Activated CD8-positive, alpha-beta memory T cell treated with anti-CD3 and anti-CD28 coated beads for 24 hours (primary cell): ENCODE data around the gene TFAP2E.

ENCODE experiments used
- DNase-seq: peaks from one replicate; pipeline ENCODE4 v3.0.0-alpha.2; 2020

TFAP2E gene

GRCh38 chr1:35573198-35574124, at the start of gene TFAP2E:
Gene TFAP2E, plus strand, starts transcription at chr1:35573314. Its CDS starts 264 bp downstream, at chr1:35573578.
- DNase-seq = no peak

GRCh38 chr1:35524106-35524505, 49.0 kb upstream of the TFAP2E start:
- no peak for DNase-seq

GRCh38 chr1:35530168-35530567, 42.9 kb upstream of the TFAP2E start:
- no peak for DNase-seq

- no peak for DNase-seq
These were observed 42.2 kb upstream of the TFAP2E start for GRCh38 chr1:35530946-35531345.

GRCh38 chr1:35531368-35531767, 41.7 kb upstream of the TFAP2E start:
- no peak for DNase-seq

DNA sequence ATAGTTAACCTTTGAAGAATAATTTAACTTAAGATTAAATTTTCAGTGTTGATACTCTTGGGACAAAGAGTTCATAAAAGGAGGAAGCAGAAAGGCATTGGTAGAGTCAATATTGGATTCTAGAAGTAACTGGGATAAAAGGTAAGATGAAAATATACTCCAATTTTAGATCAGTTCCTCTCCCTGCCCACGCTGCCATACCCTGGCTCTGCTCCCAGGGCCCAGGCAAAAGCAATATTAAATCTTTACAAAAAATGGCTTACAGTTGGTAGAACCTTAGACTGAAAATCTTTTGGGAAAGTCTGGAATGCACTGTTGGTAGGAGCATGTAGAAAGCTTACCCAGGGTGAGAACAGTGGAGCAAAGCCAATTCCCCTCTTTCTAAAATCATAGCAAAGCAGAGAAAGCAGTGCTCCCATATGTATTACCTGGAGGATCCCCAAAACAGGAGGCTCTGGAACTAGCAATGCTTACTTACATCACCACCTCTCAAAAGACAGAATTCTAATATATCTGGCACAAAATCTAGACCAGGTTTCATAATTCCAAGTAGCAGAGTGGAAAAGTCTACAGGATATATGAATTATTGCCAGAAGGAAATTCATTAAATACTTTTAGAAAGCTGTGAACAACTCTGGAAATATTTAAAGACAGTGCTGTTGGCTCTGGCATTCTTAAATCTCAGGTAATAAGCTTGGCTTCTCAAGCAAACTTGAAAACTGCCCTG, 40.5 kb upstream of the TFAP2E start:
- DNase-seq = no peak

GRCh38 chr1:35533586-35533985, 39.5 kb upstream of the TFAP2E start:
- no peak for DNase-seq

DNA sequence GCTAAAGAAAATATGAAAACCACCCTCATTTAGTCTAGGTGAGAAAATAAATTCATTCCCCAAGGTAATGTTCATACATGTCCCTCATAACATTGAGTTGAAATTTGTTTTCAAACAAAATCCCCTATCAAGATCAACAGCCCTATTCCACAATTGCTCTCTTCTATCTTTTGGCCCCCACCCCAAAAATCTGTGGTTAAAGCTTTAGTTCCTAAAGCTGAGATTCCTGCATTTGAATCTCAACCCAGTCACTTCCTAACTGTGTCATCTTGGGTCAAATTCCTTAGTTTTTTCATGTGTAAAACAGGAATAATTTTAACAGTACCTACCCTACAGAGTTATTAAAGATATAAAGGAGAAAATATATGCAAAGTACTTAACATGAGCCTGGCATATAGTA, 37.9 kb upstream of the TFAP2E start:
- no peak for DNase-seq

GRCh38 chr1:35536556-35537162, 36.5 kb upstream of the TFAP2E start:
- no peak for DNase-seq

GRCh38 chr1:35537806-35538205, 35.3 kb upstream of the TFAP2E start:
- DNase-seq = no peak

DNA sequence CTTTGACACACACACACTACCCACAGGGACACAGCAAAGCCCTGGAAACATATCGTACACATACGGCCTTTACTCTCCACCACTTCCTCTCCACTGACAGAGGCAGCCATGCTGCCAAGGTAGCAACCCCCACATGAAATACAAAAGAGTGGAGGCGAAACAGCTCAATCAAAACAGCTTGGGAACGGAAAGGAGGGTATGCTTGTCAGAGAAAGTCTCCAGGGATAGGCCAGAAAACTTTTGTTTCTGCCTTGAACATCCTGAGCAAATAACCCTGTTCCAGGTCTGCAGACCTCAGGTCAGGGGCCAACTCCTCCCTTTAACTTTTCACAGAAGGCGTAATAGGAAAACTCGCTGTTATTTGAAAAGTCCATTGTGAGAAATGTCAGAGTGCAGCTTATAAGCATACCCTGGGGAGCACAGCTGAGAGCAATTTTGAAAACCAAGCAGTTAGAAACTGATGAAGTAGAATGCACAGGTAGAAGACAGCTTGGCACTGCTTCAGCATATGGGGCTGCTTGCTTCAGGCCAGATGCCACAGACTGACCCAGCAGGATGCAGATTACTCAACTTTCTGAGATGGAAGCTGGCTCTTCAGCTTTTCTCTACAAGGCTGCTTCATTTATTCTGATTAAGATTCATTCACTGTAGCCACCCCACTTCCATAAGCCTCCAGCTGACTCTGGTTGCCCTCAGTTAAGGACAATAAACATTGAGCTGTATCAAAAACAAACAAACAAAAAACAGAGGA, 33.9 kb upstream of the TFAP2E start:
- DNase-seq = no peak

- no peak for DNase-seq
These were observed 33.3 kb upstream of the TFAP2E start for GRCh38 chr1:35539824-35540261.

GRCh38 chr1:35544976-35545375, 28.1 kb upstream of the TFAP2E start:
- peak; percentile 63 for DNase-seq

- DNase-seq = no peak
These were observed 26.5 kb upstream of the TFAP2E start for GRCh38 chr1:35546614-35547013.

GRCh38 chr1:35553851-35554250, 19.3 kb upstream of the TFAP2E start:
- no peak for DNase-seq

- no peak for DNase-seq
These were observed 18.6 kb upstream of the TFAP2E start for GRCh38 chr1:35554266-35555211.

GRCh38 chr1:35555212-35555584, 17.9 kb upstream of the TFAP2E start:
- DNase-seq = no peak

DNA sequence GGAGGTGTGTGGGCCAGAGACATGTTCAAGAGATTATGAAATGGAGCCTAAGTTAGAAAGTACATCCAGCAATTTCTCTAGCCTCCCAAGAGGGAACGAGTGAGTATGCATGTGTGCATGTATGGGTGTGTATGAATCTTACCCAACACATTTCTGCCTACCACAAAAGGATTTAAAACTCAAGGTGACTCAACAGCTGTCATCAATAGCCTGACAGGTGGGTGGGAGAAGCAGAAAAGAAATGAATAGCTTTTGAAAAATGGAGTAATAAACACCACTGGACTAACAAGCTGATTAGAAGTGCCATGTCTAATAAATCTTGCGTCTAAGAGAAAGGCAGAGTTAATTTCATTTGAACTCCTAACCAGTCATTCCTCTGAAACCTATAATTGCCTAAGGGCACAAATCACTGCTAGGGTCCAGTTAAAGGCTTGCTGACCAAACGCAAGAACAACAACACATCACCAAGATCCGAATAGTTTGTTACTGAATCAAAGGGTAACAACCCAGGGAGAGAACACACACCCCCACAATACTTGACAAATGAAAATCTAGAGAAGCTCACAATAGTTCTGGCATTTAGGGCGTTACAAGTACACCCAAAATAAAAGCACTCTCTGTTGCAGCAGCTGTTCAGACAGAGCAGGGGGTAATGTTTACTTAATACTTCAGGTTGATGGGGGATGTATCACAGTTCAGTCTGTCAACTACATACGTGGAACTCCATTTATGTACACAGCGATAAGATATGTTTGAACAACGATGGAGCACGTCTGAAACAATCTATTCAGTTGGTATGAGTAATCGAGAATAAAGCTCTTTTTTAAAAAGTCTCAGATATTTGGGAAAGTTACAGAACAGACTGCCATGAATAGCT, 17.3 kb upstream of the TFAP2E start:
- DNase-seq = no peak

GRCh38 chr1:35556484-35557117, 16.5 kb upstream of the TFAP2E start:
- peak; percentile 70 for DNase-seq

DNA sequence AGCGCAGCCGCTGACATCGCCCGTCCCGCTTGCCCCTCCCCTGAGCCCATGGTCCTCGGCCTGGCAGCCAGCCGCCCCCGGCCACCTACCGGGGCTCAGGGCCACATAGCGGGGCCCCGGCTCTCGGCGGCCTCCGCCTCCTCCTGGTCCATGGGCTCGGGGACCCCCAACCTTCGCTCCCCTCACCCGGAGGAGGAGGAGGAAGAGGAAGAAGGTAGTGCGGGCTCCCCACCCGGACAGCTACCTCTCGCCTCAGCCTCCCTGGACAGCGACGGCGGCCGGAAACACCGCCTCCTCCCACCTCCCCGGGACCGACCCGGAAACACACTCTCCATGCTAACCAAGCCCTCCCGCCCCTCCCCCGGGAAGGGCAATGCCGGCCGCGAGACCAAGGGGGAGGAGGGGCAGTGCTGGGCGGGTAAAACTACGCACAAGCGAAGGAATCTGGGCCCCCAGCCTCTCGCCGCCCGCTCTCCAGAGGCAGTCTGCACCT, 15.9 kb upstream of the TFAP2E start, which contains the start of gene KIAA0319L:
Gene KIAA0319L, minus strand, starts transcription at position 286 of the 493 bp plus-strand sequence. CDS start 2,912 bp downstream, outside the sequence.
- DNase-seq = no peak
